ENCODE measurements around the gene TRIM9.
"Not testable (repeated sequence)": the region's sequence is repeated elsewhere in the genome, so short reads cannot be mapped to it uniquely, and the experiment has no call there.

The TRIM9 gene

GRCh38 chr14:50955373-50956043, 139.4 kb downstream of the TRIM9 start:
- Histone ChIP-seq H3K9me3 (ENCODE audit: low read length) (no peaks in the 10 kb centered on the region), H3K27me3 (ENCODE audit: insufficient read depth, low read length) (no peaks in the 10 kb centered on the region), H3K4me1 (ENCODE audit: insufficient read depth, low read length) (peaks cover 8% of the 10 kb centered on the region), H2AFZ (ENCODE audit: low read depth, low read length) (no peak overlapping the region), H3K36me3 (ENCODE audit: insufficient read depth, low read length) (no peaks in the 10 kb centered on the region), H3K4me3 (ENCODE audit: low read length) (no peak overlapping the region)

DNA sequence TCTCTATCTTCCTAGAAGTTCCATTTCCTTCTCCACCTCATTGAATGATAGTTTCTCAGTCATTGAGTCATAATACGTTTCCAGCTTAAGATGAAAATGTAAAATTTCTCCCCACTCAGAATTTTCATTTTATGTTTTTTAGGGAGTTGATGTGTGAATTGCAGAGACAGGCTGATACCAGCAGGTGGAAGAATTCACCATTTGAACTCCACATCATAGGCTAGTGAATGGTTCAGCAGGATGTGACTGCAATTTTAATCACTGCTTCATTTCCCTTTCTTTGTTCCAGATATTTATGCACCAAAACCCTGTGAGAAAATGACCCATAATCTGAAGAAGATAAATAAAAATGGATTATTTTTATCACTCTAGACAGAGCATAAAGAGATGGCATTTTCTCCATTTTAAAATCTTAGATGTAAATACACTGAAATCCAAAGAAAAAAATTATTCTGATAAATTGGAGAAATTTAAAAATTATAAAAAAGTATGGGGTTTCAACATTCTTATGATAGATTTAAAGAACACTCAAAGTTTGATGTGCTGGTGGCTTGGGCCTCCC, 140.0 kb downstream of the TRIM9 start:
- Histone ChIP-seq H3K36me3 (ENCODE audit: insufficient read depth, low read length) (no peaks in the 10 kb centered on the region), H3K4me1 (ENCODE audit: insufficient read depth, low read length) (peaks cover 8% of the 10 kb centered on the region), H3K27me3 (ENCODE audit: insufficient read depth, low read length) (no peaks in the 10 kb centered on the region), H3K4me3 (ENCODE audit: low read length) (no peak overlapping the region), H2AFZ (ENCODE audit: low read depth, low read length) (peak overlapping the region; percentile 23), H3K9me3 (ENCODE audit: low read length) (no peaks in the 10 kb centered on the region)

DNA sequence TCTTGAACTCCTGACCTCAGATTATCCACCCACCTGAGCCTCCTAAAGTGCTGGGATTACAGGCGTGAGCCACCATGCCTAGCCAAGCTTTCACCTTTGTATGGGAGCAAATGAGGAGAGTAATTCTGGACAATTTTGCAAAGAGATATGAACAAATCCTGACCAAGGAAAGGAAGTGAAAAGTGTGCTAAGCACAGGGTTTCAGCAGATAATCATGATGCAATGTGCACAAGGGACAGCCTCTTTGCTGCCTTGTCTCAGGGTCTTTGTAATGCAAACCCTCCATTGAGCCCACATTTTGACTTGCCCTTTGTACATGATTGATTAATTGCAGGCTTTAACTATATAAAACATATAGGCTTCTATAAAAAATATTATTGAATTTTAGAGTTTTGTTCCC, 141.4 kb downstream of the TRIM9 start:
- Histone ChIP-seq H3K36me3 (ENCODE audit: insufficient read depth, low read length) (no peaks in the 10 kb centered on the region), H3K27me3 (ENCODE audit: insufficient read depth, low read length) (no peaks in the 10 kb centered on the region), H3K4me3 (ENCODE audit: low read length) (no peak overlapping the region), H3K4me1 (ENCODE audit: insufficient read depth, low read length) (peaks cover 8% of the 10 kb centered on the region), H2AFZ (ENCODE audit: low read depth, low read length) (no peak overlapping the region), H3K9me3 (ENCODE audit: low read length) (no peaks in the 10 kb centered on the region)

- no peaks in the 10 kb centered on the region for H3K27me3 ChIP-seq (ENCODE audit: insufficient read depth, low read length)
- no peak overlapping the region for H3K4me3 ChIP-seq (ENCODE audit: low read length)
- no peak overlapping the region for H2AFZ ChIP-seq (ENCODE audit: low read depth, low read length)
- peaks cover 10% of the 10 kb centered on the region for H3K4me1 ChIP-seq (ENCODE audit: insufficient read depth, low read length)
- no peaks in the 10 kb centered on the region for H3K9me3 ChIP-seq (ENCODE audit: low read length)
- H3K36me3 ChIP-seq (ENCODE audit: insufficient read depth, low read length): no peaks in the 10 kb centered on the region
Measured at GRCh38 chr14:50951032-50951431, 143.9 kb downstream of the TRIM9 start.

DNA sequence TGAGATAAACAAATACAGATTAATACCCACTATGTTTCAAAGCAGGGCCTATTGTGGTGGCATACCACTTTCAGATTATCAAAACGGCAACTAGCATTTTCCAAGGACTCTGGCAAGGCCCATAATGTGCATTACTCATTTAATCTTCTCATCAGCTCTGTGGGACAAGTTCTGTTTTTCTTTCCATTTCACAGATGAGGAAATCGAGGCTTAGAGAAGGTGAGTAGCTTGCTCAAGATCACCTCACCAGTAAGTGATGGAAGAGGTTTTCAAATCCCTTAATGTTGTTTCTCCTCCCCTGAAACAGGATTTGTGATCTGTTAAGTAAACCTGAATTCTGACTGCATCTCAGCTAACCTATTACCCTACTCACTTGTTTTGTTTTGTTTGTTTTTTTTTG, 146.7 kb downstream of the TRIM9 start:
- H3K4me1 ChIP-seq (ENCODE audit: insufficient read depth, low read length): peaks cover 2% of the 10 kb centered on the region
- no peak overlapping the region for H3K4me3 ChIP-seq (ENCODE audit: low read length)
- no peaks in the 10 kb centered on the region for H3K36me3 ChIP-seq (ENCODE audit: insufficient read depth, low read length)
- no peak overlapping the region for H2AFZ ChIP-seq (ENCODE audit: low read depth, low read length)
- H3K9me3 ChIP-seq (ENCODE audit: low read length): no peaks in the 10 kb centered on the region
- no peaks in the 10 kb centered on the region for H3K27me3 ChIP-seq (ENCODE audit: insufficient read depth, low read length)

- Histone ChIP-seq H2AFZ (ENCODE audit: low read depth, low read length) (peak overlapping the region; percentile 56), H3K36me3 (ENCODE audit: insufficient read depth, low read length) (no peaks in the 10 kb centered on the region), H3K4me1 (ENCODE audit: insufficient read depth, low read length) (peaks cover 2% of the 10 kb centered on the region), H3K9me3 (ENCODE audit: low read length) (no peaks in the 10 kb centered on the region), H3K27me3 (ENCODE audit: insufficient read depth, low read length) (no peaks in the 10 kb centered on the region), H3K4me3 (ENCODE audit: low read length) (no peak overlapping the region)
Measured at GRCh38 chr14:50947446-50947845, 147.5 kb downstream of the TRIM9 start.

- no peak overlapping the region for H3K4me3 ChIP-seq (ENCODE audit: low read length)
- no peak overlapping the region for H2AFZ ChIP-seq (ENCODE audit: low read depth, low read length)
- no peaks in the 10 kb centered on the region for H3K27me3 ChIP-seq (ENCODE audit: insufficient read depth, low read length)
- H3K36me3 ChIP-seq (ENCODE audit: insufficient read depth, low read length): no peaks in the 10 kb centered on the region
- peaks cover 2% of the 10 kb centered on the region for H3K4me1 ChIP-seq (ENCODE audit: insufficient read depth, low read length)
- H3K9me3 ChIP-seq (ENCODE audit: low read length): no peaks in the 10 kb centered on the region
Measured at GRCh38 chr14:50946234-50946935, 148.5 kb downstream of the TRIM9 start.

DNA sequence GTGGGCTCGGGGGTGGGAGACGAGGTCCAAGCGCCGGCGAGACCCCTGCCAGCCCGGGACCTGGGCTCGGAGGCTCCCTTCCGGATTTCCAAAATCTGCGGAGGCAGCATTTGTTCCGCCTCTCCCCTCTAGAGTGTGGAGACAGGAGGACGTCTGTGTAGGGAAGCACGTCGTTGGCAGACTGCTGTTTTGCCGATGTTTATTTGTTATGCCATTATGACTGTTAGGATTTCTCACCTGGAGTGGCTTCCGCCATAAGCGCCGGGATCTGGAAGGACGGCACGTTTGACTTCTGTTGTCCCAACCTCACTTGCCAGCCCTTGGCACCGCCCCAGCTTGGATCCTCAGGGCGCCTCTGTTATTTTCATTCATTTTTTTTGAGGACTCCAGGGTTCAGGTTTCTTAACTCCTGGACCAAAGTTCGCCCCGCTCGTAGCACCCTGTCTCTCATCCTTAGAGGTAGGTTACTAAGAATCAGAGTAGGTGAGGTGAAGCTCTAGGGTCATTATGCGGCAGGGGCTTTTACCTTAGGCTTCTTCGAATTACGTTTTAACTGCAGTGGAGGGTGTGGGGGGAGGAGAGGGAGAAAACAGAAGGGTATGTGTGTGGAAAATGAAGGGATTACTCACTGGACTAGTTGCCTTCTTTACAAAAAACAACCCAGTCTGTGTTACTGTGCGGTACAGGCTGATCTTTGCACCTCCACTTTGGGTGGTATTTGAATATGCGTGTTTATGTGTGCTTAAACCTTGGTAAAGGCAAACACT, 150.1 kb downstream of the TRIM9 start:
- Histone ChIP-seq H3K27me3 (ENCODE audit: insufficient read depth, low read length) (no peaks in the 10 kb centered on the region), H3K4me1 (ENCODE audit: insufficient read depth, low read length) (peaks cover 2% of the 10 kb centered on the region), H2AFZ (ENCODE audit: low read depth, low read length) (peak overlapping the region; percentile 94), H3K9me3 (ENCODE audit: low read length) (no peaks in the 10 kb centered on the region), H3K4me3 (ENCODE audit: low read length) (peak overlapping the region; percentile 57), H3K36me3 (ENCODE audit: insufficient read depth, low read length) (no peaks in the 10 kb centered on the region)

GRCh38 chr14:50943943-50944646, 150.8 kb downstream of the TRIM9 start, which contains the start of gene PYGL:
Gene PYGL (minus strand): TSS chr14:50944483. CDS start chr14:50944403, 80 bp downstream.
- no peaks in the 10 kb centered on the region for H3K36me3 ChIP-seq (ENCODE audit: insufficient read depth, low read length)
- H3K4me3 ChIP-seq (ENCODE audit: low read length): peak within 1 kb of the TSS; percentile 57
- no peaks in the 10 kb centered on the region for H3K9me3 ChIP-seq (ENCODE audit: low read length)
- peak within 1 kb of the TSS; percentile 94 for H2AFZ ChIP-seq (ENCODE audit: low read depth, low read length)
- no peaks in the 10 kb centered on the region for H3K27me3 ChIP-seq (ENCODE audit: insufficient read depth, low read length)
- peaks cover 2% of the 10 kb centered on the region for H3K4me1 ChIP-seq (ENCODE audit: insufficient read depth, low read length)

- H3K9me3 ChIP-seq (ENCODE audit: low read length): no peaks in the 10 kb centered on the region
Measured at GRCh38 chr14:50943261-50943942, 151.5 kb downstream of the TRIM9 start.

DNA sequence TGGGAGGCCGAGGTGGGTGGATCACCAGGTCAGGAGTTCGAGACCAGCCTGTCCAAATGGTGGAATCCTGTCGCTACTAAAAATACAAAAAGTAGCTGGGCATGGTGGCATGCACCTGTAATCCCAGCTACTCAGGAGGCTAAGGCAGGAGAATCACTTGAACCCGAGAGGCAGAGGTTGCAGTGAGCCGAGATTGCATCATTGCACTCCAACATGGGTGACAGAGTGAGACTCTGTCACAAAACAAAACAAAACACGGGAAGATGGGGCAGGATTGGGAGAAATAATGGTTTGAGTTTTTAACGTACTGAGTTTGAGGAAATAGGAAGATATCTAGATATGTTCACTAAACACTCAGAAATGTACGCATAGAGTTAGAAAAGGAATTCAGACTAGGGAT, 153.3 kb downstream of the TRIM9 start:
- H3K4me3 ChIP-seq (ENCODE audit: low read length); H3K36me3 ChIP-seq (ENCODE audit: insufficient read depth, low read length); H2AFZ ChIP-seq (ENCODE audit: low read depth, low read length); H3K4me1 ChIP-seq (ENCODE audit: insufficient read depth, low read length); H3K9me3 ChIP-seq (ENCODE audit: low read length); H3K27me3 ChIP-seq (ENCODE audit: insufficient read depth, low read length): not testable (repeated sequence)

More at GRCh38 chr14:50943261-50943942, 151.5 kb downstream of the TRIM9 start:
- Histone ChIP-seq H3K36me3 (ENCODE audit: insufficient read depth, low read length) (no peaks in the 10 kb centered on the region), H2AFZ (ENCODE audit: low read depth, low read length) (peak overlapping the region; percentile 94), H3K4me3 (ENCODE audit: low read length) (peak overlapping the region; percentile 57), H3K27me3 (ENCODE audit: insufficient read depth, low read length) (no peaks in the 10 kb centered on the region), H3K4me1 (ENCODE audit: insufficient read depth, low read length) (peaks cover 2% of the 10 kb centered on the region)

GRCh38 chr14:50941151-50941550, 153.8 kb downstream of the TRIM9 start:
- Histone ChIP-seq H3K36me3 (ENCODE audit: insufficient read depth, low read length) (no peaks in the 10 kb centered on the region), H3K27me3 (ENCODE audit: insufficient read depth, low read length) (no peaks in the 10 kb centered on the region), H3K4me3 (ENCODE audit: low read length) (no peak overlapping the region), H3K9me3 (ENCODE audit: low read length) (no peaks in the 10 kb centered on the region), H2AFZ (ENCODE audit: low read depth, low read length) (no peak overlapping the region), H3K4me1 (ENCODE audit: insufficient read depth, low read length) (no peaks in the 10 kb centered on the region)
